HCT116 (cell line): ENCODE measurements around the gene VDAC1. TPM values are rescaled to one million over a fixed set of nuclear protein-coding genes. Genes with fewer than 3 reads are reported as not detected.

ENCODE experiments used
- ATAC-seq: fragments of 200-7000 bp; cut with Tn5 transposase; 2 replicates; pipeline ENCODE4 v1.9.1; 2020; ENCODE audit warnings: mild to moderate bottlenecking, moderate library complexity
- BruUV-seq: library from RNA; stranded (reverse); fragments of 400-500 nt; replicated peaks from 2 replicates; lab custom pipeline; 2021; lab: Mats Ljungman, UMichigan
- CTCF ChIA-PET: fragments of 300-600 bp; sonication (Branson Sonifier 250); formaldehyde crosslinking; loops from one replicate; lab custom pipeline; 2021; ENCODE audit warnings: antibody characterized with exemption; lab: Charles Lee
- POLR2A ChIA-PET: fragments of 300-600, 350-600 bp; sonication (Branson Sonifier 250); formaldehyde crosslinking; loops from one replicate; lab custom pipeline; 2021; ENCODE audit warnings: antibody characterized with exemption; lab: Charles Lee
- RAD21 ChIA-PET, 2 experiments: fragments of 300-600 bp; sonication (Branson Sonifier 250); formaldehyde crosslinking; loops; one replicate each; lab custom pipeline; 2023; ENCODE audit warnings: low total read pairs in 2 of 2; ENCODE audit not compliant: uncharacterized antibody in 2 of 2, unreplicated experiment in 2 of 2, low non-redundant PET in 1 of 2; lab: Charles Lee
- DNase-seq: peaks from one replicate; pipeline ENCODE4 v3.0.0-alpha.2; 2010; ENCODE audit warnings: low read depth, low spot score
- H2AFZ ChIP-seq: fragments of 200-600 bp; shearing (Covaris generic), sonication (generic); 2 replicates; pipeline ENCODE4 v1.6.1; 2017; ENCODE audit warnings: low read depth, mixed run types, mixed read lengths, antibody characterized with exemption, low read length; ENCODE audit not compliant: poor library complexity, severe bottlenecking
- H3K27ac ChIP-seq: 2 replicates; pipeline ENCODE4 v1.5.1; 2012; ENCODE audit warnings: low read depth, low read length
- H3K27me3 ChIP-seq: fragments of 200-600 bp; sonication (generic); 2 replicates; pipeline ENCODE4 v1.6.1; 2016; ENCODE audit warnings: mixed run types, low read length, mixed read lengths; ENCODE audit not compliant: insufficient read depth
- H3K36me3 ChIP-seq, 2 experiments: fragments of 200-500 bp in 1 of 2; fragments of 200-600 bp in 1 of 2; sonication (Bioruptor generic) in 1 of 2; sonication (generic) in 1 of 2; 2 replicates each; pipeline versions ENCODE4 v1.5.1 to v1.6.1; 2014 to 2016; ENCODE audit warnings: low read length in 2 of 2, inconsistent platforms in 1 of 2, mixed read lengths in 1 of 2, mixed run types in 1 of 2; ENCODE audit not compliant: insufficient read depth in 2 of 2, control insufficient read depth in 1 of 2
- H3K4me1 ChIP-seq, 2 experiments: fragments of 200-600 bp in 1 of 2; sonication (generic) in 1 of 2; 2 replicates each; pipeline versions ENCODE4 v1.5.1 to v1.6.1; 2012 to 2017; ENCODE audit warnings: low read length in 2 of 2, inconsistent platforms in 1 of 2, mild to moderate bottlenecking in 1 of 2, mixed read lengths in 1 of 2, mixed run types in 1 of 2, moderate library complexity in 1 of 2; ENCODE audit not compliant: insufficient read depth in 2 of 2, control insufficient read depth in 1 of 2
- H3K4me2 ChIP-seq: fragments of 200-600 bp; sonication (generic); 2 replicates; pipeline ENCODE4 v1.6.1; 2017; ENCODE audit warnings: mixed run types, low read length, mixed read lengths
- H3K4me3 ChIP-seq, 2 experiments: fragments of 200-600 bp in 1 of 2; sonication (generic) in 1 of 2; replicated peaks in 1 of 2; 2 replicates each; pipeline ENCODE4 v1.5.1; 2011 to 2016; ENCODE audit warnings: low read length in 2 of 2, control low read depth in 1 of 2, low read depth in 1 of 2, mild to moderate bottlenecking in 1 of 2, mixed read lengths in 1 of 2, mixed run types in 1 of 2
- H3K79me2 ChIP-seq: fragments of 200-600 bp; sonication (generic); 2 replicates; pipeline ENCODE4 v1.6.1; 2017; ENCODE audit warnings: mild to moderate bottlenecking, mixed run types, low read length, moderate library complexity, mixed read lengths; ENCODE audit not compliant: insufficient read depth
- H3K9ac ChIP-seq: fragments of 200-600 bp; sonication (generic); 2 replicates; pipeline ENCODE4 v1.6.1; 2016; ENCODE audit warnings: low read length, mixed read lengths
- H3K9me2 ChIP-seq: fragments of 200-600 bp; sonication (generic), shearing (Covaris generic); 2 replicates; pipeline ENCODE4 v1.6.1; 2017; ENCODE audit warnings: mixed run types, mild to moderate bottlenecking, moderate library complexity; ENCODE audit not compliant: insufficient read depth
- H3K9me3 ChIP-seq, 2 experiments: fragments of 200-500 bp in 1 of 2; fragments of 200-600 bp in 1 of 2; sonication (Bioruptor generic) in 1 of 2; sonication (generic) in 1 of 2; 2 replicates each; pipeline ENCODE4 v1.6.1; 2014 to 2017; ENCODE audit warnings: low read length in 2 of 2, mixed read lengths in 2 of 2, inconsistent platforms in 1 of 2, low read depth in 1 of 2, mild to moderate bottlenecking in 1 of 2, mixed run types in 1 of 2, moderate library complexity in 1 of 2; ENCODE audit not compliant: control insufficient read depth in 1 of 2, insufficient read depth in 1 of 2
- H4K20me1 ChIP-seq: fragments of 200-600 bp; sonication (generic), shearing (Covaris generic); 2 replicates; pipeline ENCODE4 v1.6.1; 2017; ENCODE audit warnings: mixed run types, mild to moderate bottlenecking, moderate library complexity; ENCODE audit not compliant: insufficient read depth
- CBX3 ChIP-seq: IDR thresholded peaks from 2 replicates; pipeline ENCODE4 v1.6.1; 2012; ENCODE audit warnings: low read depth
- CTCF ChIP-seq, 3 experiments: fragments of 200-600 bp in 1 of 3; sonication (generic) in 1 of 3; IDR thresholded peaks in 2 of 3; conservative IDR thresholded peaks in 1 of 3; 2 replicates each; pipeline ENCODE4 v1.5.1; 2012 to 2017; ENCODE audit warnings: low read depth in 2 of 3, low read length in 2 of 3, antibody characterized with exemption in 1 of 3, borderline replicate concordance in 1 of 3, control low read depth in 1 of 3, mild to moderate bottlenecking in 1 of 3, mixed read lengths in 1 of 3, mixed run types in 1 of 3, moderate library complexity in 1 of 3; ENCODE audit not compliant: insufficient read depth in 1 of 3
- EGR1 ChIP-seq: IDR thresholded peaks from 2 replicates; pipeline ENCODE4 v1.6.1; 2012; ENCODE audit warnings: low read depth
- ELF1 ChIP-seq: IDR thresholded peaks from 2 replicates; pipeline ENCODE4 v1.6.1; 2012; ENCODE audit warnings: low read depth, borderline replicate concordance
- EZH2 ChIP-seq: fragments of 200-600 bp; sonication (generic); IDR thresholded peaks from 2 replicates; pipeline ENCODE4 v1.6.1; 2017; ENCODE audit warnings: antibody characterized with exemption, mixed run types
- FOSL1 ChIP-seq: IDR thresholded peaks from 2 replicates; pipeline ENCODE4 v1.6.1; 2012; ENCODE audit warnings: low read depth
- POLR2A ChIP-seq: IDR thresholded peaks from 2 replicates; pipeline ENCODE4 v1.7.0; 2011; ENCODE audit warnings: borderline replicate concordance; ENCODE audit not compliant: insufficient read depth, insufficient read length; ENCODE audit errors: extremely low read depth
- POLR2AphosphoS5 ChIP-seq: IDR thresholded peaks from 2 replicates; pipeline ENCODE4 v1.6.1; 2011; ENCODE audit warnings: mild to moderate bottlenecking, low read depth, low read length, moderate library complexity
- SIN3A ChIP-seq: IDR thresholded peaks from 2 replicates; pipeline ENCODE4 v1.6.1; 2012; ENCODE audit warnings: low read depth
- SP1 ChIP-seq: IDR thresholded peaks from 2 replicates; pipeline ENCODE4 v1.6.1; 2012; ENCODE audit warnings: low read depth
- SRF ChIP-seq: IDR thresholded peaks from 2 replicates; pipeline ENCODE4 v1.6.1; 2012; ENCODE audit warnings: low read depth
- TCF7L2 ChIP-seq: IDR thresholded peaks from 2 replicates; pipeline ENCODE4 v1.7.0; 2011; ENCODE audit warnings: borderline replicate concordance, inconsistent platforms; ENCODE audit not compliant: insufficient read depth, insufficient read length; ENCODE audit errors: extremely low read depth
- YY1 ChIP-seq: IDR thresholded peaks from 2 replicates; pipeline ENCODE4 v1.6.1; 2011; ENCODE audit warnings: low read length, low read depth, moderate library complexity, mild to moderate bottlenecking; ENCODE audit not compliant: insufficient replicate concordance; ENCODE audit errors: extremely low read depth
- ZBTB33 ChIP-seq: IDR thresholded peaks from 2 replicates; pipeline ENCODE4 v1.6.1; 2011; ENCODE audit warnings: mild to moderate bottlenecking, low read length, moderate library complexity; ENCODE audit not compliant: insufficient replicate concordance; ENCODE audit errors: extremely low read depth
- intact Hi-C: fragments of 100-400 bp; cut with micrococcal nuclease; formaldehyde crosslinking; loops from 2 replicates; pipeline ENCODE4 v1.10.0; 2022
- total RNA-seq: library from RNA; stranded (reverse); gene quantifications from one replicate; pipeline ENCODE4 v1.2.1, GENCODE V29; 2021; ENCODE audit not compliant: unreplicated experiment
- TF ChIP-seq, protein P1 (sequence below): IDR thresholded peaks from 2 replicates; pipeline ENCODE4 v1.6.1; 2012
- TF ChIP-seq, protein P2 (sequence below): IDR thresholded peaks from 2 replicates; pipeline ENCODE4 v1.6.1; 2012; ENCODE audit warnings: low read depth

The VDAC1 gene
- total RNA-seq, 1 experiment from 2014 or later: 269 TPM

- peak; percentile 81; the same call in 1 of the 2 replicates for TF ChIP-seq SRF
- peak; percentile 55; the same call in 1 of the 2 replicates for TF ChIP-seq SP1
These were observed 36.4 kb downstream of the VDAC1 start, which contains the start of gene C5orf15 (continued) for GRCh38 chr5:133968204-133968980.

DNA sequence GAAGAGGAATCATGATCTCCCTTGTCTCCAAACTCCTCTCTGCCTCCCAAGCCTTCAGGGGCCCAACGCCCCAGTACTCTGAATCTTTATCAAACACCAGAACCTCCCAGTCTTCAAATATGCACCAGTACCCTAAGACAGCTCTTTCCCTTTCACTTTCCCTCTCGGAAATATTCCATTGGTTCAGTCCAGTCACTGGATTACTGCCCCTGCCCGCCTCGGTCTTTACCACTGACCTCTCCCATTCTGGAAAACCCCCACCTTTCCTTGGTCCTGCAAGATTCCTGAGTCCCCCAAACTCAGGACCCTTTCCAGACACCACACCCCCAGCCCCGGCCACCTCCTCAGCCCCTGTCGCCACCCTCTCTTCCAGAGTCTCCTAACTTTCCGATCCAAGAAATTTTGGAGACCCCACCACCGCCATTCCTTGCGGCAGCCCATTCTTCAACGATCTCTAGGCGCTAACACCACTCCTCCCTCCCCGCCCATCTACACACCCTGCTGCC lies 37.0 kb downstream of the VDAC1 start:
- BruUV-seq: no TSS peak
- ChIA-PET CTCF (no interaction called here), RAD21 (no interaction called here), POLR2A (no interaction called here)
- Histone ChIP-seq H3K4me2 (peak overlapping the region; percentile 89), H3K27ac (peak overlapping the region; percentile 79), H3K4me3 (peak overlapping the region; percentile 93 to 99), H3K9ac (peak overlapping the region; percentile 84), H3K79me2 (peaks cover 52% of the 10 kb centered on the region), H3K9me2 (no peaks in the 10 kb centered on the region), H2AFZ (no peak overlapping the region), H4K20me1 (no peaks in the 10 kb centered on the region), H3K27me3 (no peaks in the 10 kb centered on the region), H3K9me3 (no peaks in the 10 kb centered on the region), H3K4me1 (peaks cover 7 to 19% of the 10 kb centered on the region in 2 experiments), H3K36me3 (peaks cover 4 to 5% of the 10 kb centered on the region in 2 experiments; a peak in 3 of 4 replicates)
- intact Hi-C loops: no loop called here
- ATAC-seq: peak; percentile 43
- DNase-seq: no peak
- no peak for TF ChIP-seq POLR2AphosphoS5
- no peak for TF ChIP-seq ZBTB33
- TF ChIP-seq FOSL1: no peak
- TF ChIP-seq ELF1: no peak
- no peak for TF ChIP-seq SRF
- TF ChIP-seq YY1: no peak
- TF ChIP-seq EGR1: no peak
- TF ChIP-seq CBX3: no peak
- TF ChIP-seq SP1: no peak
- TF ChIP-seq, protein P1, sequence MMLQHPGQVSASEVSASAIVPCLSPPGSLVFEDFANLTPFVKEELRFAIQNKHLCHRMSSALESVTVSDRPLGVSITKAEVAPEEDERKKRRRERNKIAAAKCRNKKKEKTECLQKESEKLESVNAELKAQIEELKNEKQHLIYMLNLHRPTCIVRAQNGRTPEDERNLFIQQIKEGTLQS: no peak
- no peak for TF ChIP-seq EZH2
- no peak for TF ChIP-seq POLR2A
- no peak for TF ChIP-seq CTCF (IDR thresholded peaks at IDR 0.05 in 2 of 3, conservative IDR thresholded peaks at IDR 0.05 in 1 of 3; ENCODE audit: borderline replicate concordance in 1 of 3, insufficient read depth in 1 of 3, low read depth in 2 of 3, low read length in 2 of 3)
- TF ChIP-seq, protein P2, sequence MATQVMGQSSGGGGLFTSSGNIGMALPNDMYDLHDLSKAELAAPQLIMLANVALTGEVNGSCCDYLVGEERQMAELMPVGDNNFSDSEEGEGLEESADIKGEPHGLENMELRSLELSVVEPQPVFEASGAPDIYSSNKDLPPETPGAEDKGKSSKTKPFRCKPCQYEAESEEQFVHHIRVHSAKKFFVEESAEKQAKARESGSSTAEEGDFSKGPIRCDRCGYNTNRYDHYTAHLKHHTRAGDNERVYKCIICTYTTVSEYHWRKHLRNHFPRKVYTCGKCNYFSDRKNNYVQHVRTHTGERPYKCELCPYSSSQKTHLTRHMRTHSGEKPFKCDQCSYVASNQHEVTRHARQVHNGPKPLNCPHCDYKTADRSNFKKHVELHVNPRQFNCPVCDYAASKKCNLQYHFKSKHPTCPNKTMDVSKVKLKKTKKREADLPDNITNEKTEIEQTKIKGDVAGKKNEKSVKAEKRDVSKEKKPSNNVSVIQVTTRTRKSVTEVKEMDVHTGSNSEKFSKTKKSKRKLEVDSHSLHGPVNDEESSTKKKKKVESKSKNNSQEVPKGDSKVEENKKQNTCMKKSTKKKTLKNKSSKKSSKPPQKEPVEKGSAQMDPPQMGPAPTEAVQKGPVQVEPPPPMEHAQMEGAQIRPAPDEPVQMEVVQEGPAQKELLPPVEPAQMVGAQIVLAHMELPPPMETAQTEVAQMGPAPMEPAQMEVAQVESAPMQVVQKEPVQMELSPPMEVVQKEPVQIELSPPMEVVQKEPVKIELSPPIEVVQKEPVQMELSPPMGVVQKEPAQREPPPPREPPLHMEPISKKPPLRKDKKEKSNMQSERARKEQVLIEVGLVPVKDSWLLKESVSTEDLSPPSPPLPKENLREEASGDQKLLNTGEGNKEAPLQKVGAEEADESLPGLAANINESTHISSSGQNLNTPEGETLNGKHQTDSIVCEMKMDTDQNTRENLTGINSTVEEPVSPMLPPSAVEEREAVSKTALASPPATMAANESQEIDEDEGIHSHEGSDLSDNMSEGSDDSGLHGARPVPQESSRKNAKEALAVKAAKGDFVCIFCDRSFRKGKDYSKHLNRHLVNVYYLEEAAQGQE: no peak
- no peak for TF ChIP-seq SIN3A
- TF ChIP-seq TCF7L2: no peak
